HepG2 (cell line): Measurements from ENCODE around the gene ZFP3. TPM values are rescaled to one million over a fixed set of nuclear protein-coding genes. Genes with fewer than 3 reads are reported as not detected.
A peak's percentile ranks its signal among the peaks of the same experiment; 100 is the strongest.

Experiments used
- ARHGAP35 ChIP-seq: sonication (generic); formaldehyde crosslinking; IDR thresholded peaks from 2 replicates; pipeline ENCODE4 v1.9.0; 2022; ENCODE audit warnings: mild to moderate bottlenecking, inconsistent platforms, moderate library complexity, missing genetic modification reagents, borderline replicate concordance
- CEBPB ChIP-seq: IDR thresholded peaks from 2 replicates; pipeline ENCODE4 v1.6.1; 2011; ENCODE audit warnings: low read depth, low read length, improper control_type of control experiment, borderline replicate concordance
- DNMT1 ChIP-seq: sonication (generic); formaldehyde crosslinking; IDR thresholded peaks from 2 replicates; pipeline ENCODE4 v1.5.1; 2020; ENCODE audit warnings: mild to moderate bottlenecking, missing genetic modification reagents
- E2F5 ChIP-seq: sonication (generic); formaldehyde crosslinking; conservative IDR thresholded peaks from 2 replicates; pipeline ENCODE4 v1.4.0; 2020; ENCODE audit warnings: missing genetic modification reagents
- NCOA2 ChIP-seq: sonication (generic); formaldehyde crosslinking; IDR thresholded peaks from 2 replicates; pipeline ENCODE4 v1.8.0; 2022; ENCODE audit warnings: inconsistent platforms
- POLR2A ChIP-seq, 2 experiments: IDR thresholded peaks; 2 replicates each; pipeline ENCODE4 v1.6.1; 2011; ENCODE audit warnings: low read depth in 2 of 2, low read length in 2 of 2, mild to moderate bottlenecking in 1 of 2, moderate library complexity in 1 of 2; ENCODE audit not compliant: insufficient read depth in 1 of 2
- SKI ChIP-seq: fragments of 450-650 bp; IDR thresholded peaks from one replicate; pipeline ENCODE4 v1.6.1; 2018; ENCODE audit warnings: mild to moderate bottlenecking; ENCODE audit not compliant: partially characterized antibody
- ZNF20 ChIP-seq: sonication (generic); formaldehyde crosslinking; IDR thresholded peaks from 2 replicates; pipeline ENCODE4 v1.4.0; 2020; ENCODE audit warnings: mild to moderate bottlenecking, moderate library complexity, missing genetic modification reagents
- ZNF44 ChIP-seq: sonication (generic); formaldehyde crosslinking; IDR thresholded peaks from 2 replicates; pipeline ENCODE4 v1.5.1; 2020; ENCODE audit warnings: mild to moderate bottlenecking, missing genetic modification reagents
- ZNF558 ChIP-seq: sonication (generic); formaldehyde crosslinking; IDR thresholded peaks from 2 replicates; pipeline ENCODE4 v1.9.0; 2022; ENCODE audit warnings: mild to moderate bottlenecking, missing genetic modification reagents, borderline replicate concordance
- ZNF619 ChIP-seq: sonication (generic); formaldehyde crosslinking; IDR thresholded peaks from 2 replicates; pipeline ENCODE4 v1.4.0; 2020; ENCODE audit warnings: mild to moderate bottlenecking, missing genetic modification reagents
- ZNF639 ChIP-seq: conservative IDR thresholded peaks from 2 replicates; pipeline ENCODE4 v1.6.1; 2018; ENCODE audit warnings: missing genetic modification reagents
- ZNF644 ChIP-seq: IDR thresholded peaks from 2 replicates; pipeline ENCODE4 v1.6.1; 2016; ENCODE audit warnings: low read depth
- ZNF749 ChIP-seq: sonication (generic); formaldehyde crosslinking; IDR thresholded peaks from 2 replicates; pipeline ENCODE4 v1.8.0; 2022; ENCODE audit warnings: mild to moderate bottlenecking, missing genetic modification reagents, moderate library complexity, borderline replicate concordance
- ZNF792 ChIP-seq: IDR thresholded peaks from 2 replicates; pipeline ENCODE4 v1.6.1; 2016
- ZNF816 ChIP-seq: sonication (generic); formaldehyde crosslinking; IDR thresholded peaks from 2 replicates; pipeline ENCODE4 v1.8.0; 2022; ENCODE audit warnings: missing genetic modification reagents, mild to moderate bottlenecking, borderline replicate concordance
- polyA plus RNA-seq, 8 experiments: library from polyadenylated mRNA; depleted of rRNA in 3 of 8; stranded (reverse) in 7 of 8; unstranded in 1 of 8; fragments of >200 nt; fragmentation: Illumina TruSeq in 4 of 8; extraction: Trizol in 4 of 8; gene quantifications; 2 replicates each; pipeline versions ENCODE4 v1.2.1 to v1.2.3, GENCODE V29; 2011 to 2016; ENCODE audit warnings: low read depth in 4 of 8, missing spikeins in 1 of 8, mixed read lengths in 1 of 8; ENCODE audit not compliant: insufficient read depth in 1 of 8
- total RNA-seq, 5 experiments: library from RNA; depleted of rRNA; stranded (reverse); fragments of >200 nt; fragmentation: Illumina TruSeq; extraction: Trizol; gene quantifications; 2 replicates each; pipeline ENCODE4 v1.2.3, GENCODE V29; 2016; ENCODE audit warnings: low read depth in 1 of 5
- TF ChIP-seq, protein P1 (sequence below): sonication (generic); formaldehyde crosslinking; IDR thresholded peaks from 2 replicates; pipeline ENCODE4 v1.9.0; 2021; ENCODE audit warnings: missing genetic modification reagents, borderline replicate concordance
- TF ChIP-seq, protein P2 (sequence below): sonication (generic); formaldehyde crosslinking; IDR thresholded peaks from 2 replicates; pipeline ENCODE4 v1.4.0; 2020; ENCODE audit warnings: missing genetic modification reagents, mild to moderate bottlenecking, borderline replicate concordance
- TF ChIP-seq, protein P3 (sequence below): sonication (generic); formaldehyde crosslinking; IDR thresholded peaks from 2 replicates; pipeline ENCODE4 v1.4.0; 2020; ENCODE audit warnings: missing genetic modification reagents
- TF ChIP-seq, protein P4 (sequence below): sonication (generic); formaldehyde crosslinking; IDR thresholded peaks from 2 replicates; pipeline ENCODE4 v1.4.0; 2020; ENCODE audit warnings: missing genetic modification reagents

The ZFP3 gene
- total and polyA plus RNA-seq, 2 of the 13 experiments (the other 11 are each of a cell fraction or from before 2014, with no cell fraction given) = not detected

DNA sequence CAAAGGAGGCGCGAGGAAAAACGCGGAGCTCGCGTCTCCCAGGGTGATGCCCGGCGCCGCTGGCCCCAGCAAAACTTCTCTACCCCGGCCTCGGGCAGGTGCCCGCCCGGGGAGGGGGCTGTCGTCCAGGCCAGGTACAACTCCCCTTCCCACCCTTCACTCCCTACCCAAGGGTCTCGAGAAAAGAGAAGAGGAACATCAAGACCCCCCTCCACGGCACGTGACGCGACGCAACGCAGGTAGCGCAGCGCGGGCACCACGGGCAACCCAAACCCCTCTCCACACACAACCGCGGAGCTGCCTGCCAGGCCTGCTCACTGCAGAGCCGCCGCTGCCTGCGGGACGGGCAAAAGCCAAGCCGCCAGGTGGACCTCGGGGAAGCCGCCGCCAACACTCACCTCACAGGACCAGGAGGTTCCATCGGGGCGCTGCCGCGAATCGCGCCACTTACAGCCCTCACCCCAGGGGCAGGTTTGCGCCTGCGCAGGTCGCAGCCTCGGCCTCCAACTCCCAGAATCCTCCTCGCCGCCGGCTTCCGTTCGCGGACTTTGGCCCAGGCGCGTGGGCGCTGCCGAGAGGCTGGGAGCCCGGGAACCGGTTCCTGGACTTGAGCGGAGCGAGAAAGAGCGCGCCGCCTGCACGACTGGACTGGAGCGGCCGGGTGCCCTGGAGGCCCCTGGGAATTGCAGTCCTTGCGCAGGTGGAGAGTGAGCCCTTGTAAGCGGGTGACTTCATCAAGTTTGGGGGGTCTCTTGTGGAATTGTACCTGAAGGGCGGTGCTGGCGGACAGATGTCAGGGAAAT is 33.3 kb downstream of the ZFP3 start, which contains the start of gene ZNF232 (continued):
- TF ChIP-seq DNMT1 (CRISPR knock-in tag) = 0 out of 2 replicates have a peak, but pooled peaks have one; percentile 74
- TF ChIP-seq ZNF792 (CRISPR knock-in tag) = peak; percentile 79
- TF ChIP-seq, protein P1, sequence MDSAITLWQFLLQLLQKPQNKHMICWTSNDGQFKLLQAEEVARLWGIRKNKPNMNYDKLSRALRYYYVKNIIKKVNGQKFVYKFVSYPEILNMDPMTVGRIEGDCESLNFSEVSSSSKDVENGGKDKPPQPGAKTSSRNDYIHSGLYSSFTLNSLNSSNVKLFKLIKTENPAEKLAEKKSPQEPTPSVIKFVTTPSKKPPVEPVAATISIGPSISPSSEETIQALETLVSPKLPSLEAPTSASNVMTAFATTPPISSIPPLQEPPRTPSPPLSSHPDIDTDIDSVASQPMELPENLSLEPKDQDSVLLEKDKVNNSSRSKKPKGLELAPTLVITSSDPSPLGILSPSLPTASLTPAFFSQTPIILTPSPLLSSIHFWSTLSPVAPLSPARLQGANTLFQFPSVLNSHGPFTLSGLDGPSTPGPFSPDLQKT = 0 out of 2 replicates have a peak, but pooled peaks have one; percentile 52
- TF ChIP-seq, protein P2, sequence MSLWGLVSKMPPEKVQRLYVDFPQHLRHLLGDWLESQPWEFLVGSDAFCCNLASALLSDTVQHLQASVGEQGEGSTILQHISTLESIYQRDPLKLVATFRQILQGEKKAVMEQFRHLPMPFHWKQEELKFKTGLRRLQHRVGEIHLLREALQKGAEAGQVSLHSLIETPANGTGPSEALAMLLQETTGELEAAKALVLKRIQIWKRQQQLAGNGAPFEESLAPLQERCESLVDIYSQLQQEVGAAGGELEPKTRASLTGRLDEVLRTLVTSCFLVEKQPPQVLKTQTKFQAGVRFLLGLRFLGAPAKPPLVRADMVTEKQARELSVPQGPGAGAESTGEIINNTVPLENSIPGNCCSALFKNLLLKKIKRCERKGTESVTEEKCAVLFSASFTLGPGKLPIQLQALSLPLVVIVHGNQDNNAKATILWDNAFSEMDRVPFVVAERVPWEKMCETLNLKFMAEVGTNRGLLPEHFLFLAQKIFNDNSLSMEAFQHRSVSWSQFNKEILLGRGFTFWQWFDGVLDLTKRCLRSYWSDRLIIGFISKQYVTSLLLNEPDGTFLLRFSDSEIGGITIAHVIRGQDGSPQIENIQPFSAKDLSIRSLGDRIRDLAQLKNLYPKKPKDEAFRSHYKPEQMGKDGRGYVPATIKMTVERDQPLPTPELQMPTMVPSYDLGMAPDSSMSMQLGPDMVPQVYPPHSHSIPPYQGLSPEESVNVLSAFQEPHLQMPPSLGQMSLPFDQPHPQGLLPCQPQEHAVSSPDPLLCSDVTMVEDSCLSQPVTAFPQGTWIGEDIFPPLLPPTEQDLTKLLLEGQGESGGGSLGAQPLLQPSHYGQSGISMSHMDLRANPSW (CRISPR knock-in tag) = no peak; the same call in 1 of the 2 replicates
- TF ChIP-seq, protein P3, sequence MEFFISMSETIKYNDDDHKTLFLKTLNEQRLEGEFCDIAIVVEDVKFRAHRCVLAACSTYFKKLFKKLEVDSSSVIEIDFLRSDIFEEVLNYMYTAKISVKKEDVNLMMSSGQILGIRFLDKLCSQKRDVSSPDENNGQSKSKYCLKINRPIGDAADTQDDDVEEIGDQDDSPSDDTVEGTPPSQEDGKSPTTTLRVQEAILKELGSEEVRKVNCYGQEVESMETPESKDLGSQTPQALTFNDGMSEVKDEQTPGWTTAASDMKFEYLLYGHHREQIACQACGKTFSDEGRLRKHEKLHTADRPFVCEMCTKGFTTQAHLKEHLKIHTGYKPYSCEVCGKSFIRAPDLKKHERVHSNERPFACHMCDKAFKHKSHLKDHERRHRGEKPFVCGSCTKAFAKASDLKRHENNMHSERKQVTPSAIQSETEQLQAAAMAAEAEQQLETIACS = peak; percentile 88
- TF ChIP-seq ZNF44 (CRISPR knock-in tag) = peak; percentile 92
- 0 out of 2 replicates have a peak, but pooled peaks have one; percentile 81 for TF ChIP-seq ZNF816 (CRISPR knock-in tag)
- TF ChIP-seq SKI = peak; percentile 65
- 0 out of 2 replicates have a peak, but pooled peaks have one; percentile 53 for TF ChIP-seq ZNF558 (CRISPR knock-in tag)
- no peak for TF ChIP-seq ZNF644 (CRISPR knock-in tag)
- TF ChIP-seq NCOA2 = peak; percentile 49
- peak; percentile 86 for TF ChIP-seq ZNF639 (CRISPR knock-in tag)
- TF ChIP-seq ZNF20 (CRISPR knock-in tag) = no peak
- TF ChIP-seq ARHGAP35 (CRISPR knock-in tag) = no peak
- TF ChIP-seq, protein P4, sequence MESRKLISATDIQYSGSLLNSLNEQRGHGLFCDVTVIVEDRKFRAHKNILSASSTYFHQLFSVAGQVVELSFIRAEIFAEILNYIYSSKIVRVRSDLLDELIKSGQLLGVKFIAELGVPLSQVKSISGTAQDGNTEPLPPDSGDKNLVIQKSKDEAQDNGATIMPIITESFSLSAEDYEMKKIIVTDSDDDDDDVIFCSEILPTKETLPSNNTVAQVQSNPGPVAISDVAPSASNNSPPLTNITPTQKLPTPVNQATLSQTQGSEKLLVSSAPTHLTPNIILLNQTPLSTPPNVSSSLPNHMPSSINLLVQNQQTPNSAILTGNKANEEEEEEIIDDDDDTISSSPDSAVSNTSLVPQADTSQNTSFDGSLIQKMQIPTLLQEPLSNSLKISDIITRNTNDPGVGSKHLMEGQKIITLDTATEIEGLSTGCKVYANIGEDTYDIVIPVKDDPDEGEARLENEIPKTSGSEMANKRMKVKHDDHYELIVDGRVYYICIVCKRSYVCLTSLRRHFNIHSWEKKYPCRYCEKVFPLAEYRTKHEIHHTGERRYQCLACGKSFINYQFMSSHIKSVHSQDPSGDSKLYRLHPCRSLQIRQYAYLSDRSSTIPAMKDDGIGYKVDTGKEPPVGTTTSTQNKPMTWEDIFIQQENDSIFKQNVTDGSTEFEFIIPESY (CRISPR knock-in tag) = no peak
- peak; percentile 90 for TF ChIP-seq ZNF619 (CRISPR knock-in tag)
- no peak for TF ChIP-seq CEBPB
- TF ChIP-seq POLR2A (IDR thresholded peaks at IDR 0.05; ENCODE audit: insufficient read depth in 1 of 2, low read depth in 2 of 2, low read length in 2 of 2) = peak; percentile 79 to 96
- peak; percentile 79; the same call in 1 of the 2 replicates for TF ChIP-seq E2F5 (CRISPR knock-in tag)
- TF ChIP-seq ZNF749 (CRISPR knock-in tag) = no peak
